ENCODE results near the gene NFIX.
A peak's percentile ranks its signal among the peaks of the same experiment; 100 is the strongest.

NFIX gene

DNA sequence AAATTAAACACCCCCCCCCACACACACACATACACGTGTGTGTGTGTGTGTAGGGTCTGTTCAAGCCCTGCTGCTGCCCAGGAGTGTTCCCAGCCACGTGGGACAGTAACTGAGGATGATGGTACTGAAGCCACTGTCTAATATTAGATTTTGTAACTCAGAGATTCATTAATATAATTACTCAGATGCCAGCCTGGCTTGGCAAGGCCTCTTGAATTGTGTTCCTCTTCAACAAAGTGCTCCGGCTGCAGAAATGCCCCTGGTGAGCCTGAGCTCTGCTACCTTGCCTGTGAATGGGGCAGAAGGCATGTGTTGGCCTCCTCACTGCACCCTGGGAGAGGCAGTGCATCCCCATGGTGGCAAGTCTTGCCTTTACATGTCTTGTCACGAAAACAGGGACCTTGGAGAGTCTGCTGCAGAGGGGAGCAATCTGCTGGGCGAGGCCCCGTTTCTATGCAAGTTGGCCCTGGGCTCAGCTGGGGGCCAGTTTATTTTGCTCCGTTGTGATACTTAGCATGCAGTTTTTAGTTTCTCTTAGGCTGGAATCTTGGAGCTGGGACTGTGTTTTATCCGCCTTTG, 44.0 kb downstream of the NFIX start:
- DNase-seq: no peak

- no peak for DNase-seq
These were observed 45.1 kb downstream of the NFIX start for GRCh38 chr19:13040232-13040947.

- no peak for DNase-seq
These were observed 45.6 kb downstream of the NFIX start for GRCh38 chr19:13040948-13041292.

DNA sequence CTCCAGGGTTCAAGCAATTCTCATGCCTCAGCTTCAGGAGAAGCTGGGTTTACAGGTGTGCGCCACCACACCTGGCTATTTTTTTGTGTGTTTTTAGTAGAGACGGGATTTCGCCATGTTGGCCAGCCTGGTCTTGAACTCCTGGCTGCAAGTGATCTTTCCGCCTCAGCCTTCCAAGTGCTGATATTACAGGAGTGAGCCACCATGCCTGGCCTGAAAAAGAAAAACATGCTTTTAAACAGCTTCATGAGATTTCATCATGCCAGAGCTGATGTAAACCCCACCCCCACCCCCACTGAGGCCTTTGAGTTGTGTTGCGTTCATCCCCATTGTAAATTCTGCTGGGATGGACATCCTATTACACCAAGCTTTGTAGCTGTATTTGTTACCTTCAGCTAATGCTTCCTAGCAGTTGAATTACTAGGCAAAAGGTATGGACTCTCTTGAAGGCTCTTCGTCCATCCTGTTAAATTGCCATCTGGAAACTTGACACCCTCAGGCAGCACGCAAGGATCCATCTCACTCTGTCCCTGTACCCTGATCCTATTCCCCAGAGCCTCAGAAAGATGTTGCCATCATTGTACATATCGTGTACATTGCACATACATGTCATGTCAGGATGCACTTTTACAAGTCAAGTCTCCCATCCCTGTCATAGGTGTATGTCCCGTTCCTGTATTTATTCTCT, 47.3 kb downstream of the NFIX start:
- DNase-seq: no peak

- DNase-seq: no peak
These were observed 48.0 kb downstream of the NFIX start for GRCh38 chr19:13043285-13043684.

- DNase-seq: peak; percentile 72
These were observed 49.1 kb downstream of the NFIX start for GRCh38 chr19:13044231-13044836.

GRCh38 chr19:13045812-13046211, 50.5 kb downstream of the NFIX start:
- no peak for DNase-seq

DNA sequence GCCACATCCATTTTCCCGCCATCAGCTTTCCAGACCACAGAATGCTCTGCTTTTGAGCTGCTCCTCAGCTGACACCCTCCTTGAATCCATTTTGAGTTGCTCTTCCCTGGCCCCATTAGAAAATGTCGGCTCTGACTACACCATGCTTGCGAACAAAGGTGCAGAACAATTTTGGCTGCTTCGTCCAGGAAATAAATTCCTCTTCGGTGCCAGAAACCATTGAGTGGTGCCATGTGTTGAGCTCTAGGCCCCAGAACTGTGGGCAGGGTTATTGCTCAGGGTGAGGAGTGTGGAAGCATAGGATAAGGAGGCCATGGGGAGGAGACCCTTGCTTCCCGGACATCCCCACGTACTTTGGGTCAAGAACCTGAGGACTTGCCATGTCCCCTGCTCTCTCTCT, 52.1 kb downstream of the NFIX start:
- no peak for DNase-seq

DNA sequence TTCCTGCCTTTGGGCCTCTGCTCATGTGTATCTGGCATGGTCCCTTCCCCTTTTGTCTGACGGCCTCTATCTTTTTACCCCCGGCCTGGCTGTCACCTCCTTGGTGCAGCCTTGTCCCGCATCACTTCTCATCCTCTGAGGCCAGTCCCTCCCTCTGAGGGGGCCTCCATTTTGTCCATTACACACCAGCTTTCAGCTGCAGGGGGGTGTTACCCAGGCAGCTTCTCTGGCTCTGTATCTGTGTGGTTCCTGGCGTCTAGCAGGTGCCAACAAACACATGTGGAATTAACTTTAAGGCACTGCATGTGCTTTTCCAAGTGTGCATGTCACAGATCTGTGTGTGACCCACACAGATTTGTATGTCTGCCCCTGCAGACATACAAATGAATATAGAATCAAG, 55.0 kb downstream of the NFIX start:
- DNase-seq: no peak

GRCh38 chr19:13051557-13052165, 56.4 kb downstream of the NFIX start:
- DNase-seq: no peak

GRCh38 chr19:13052447-13053175, 57.3 kb downstream of the NFIX start:
- DNase-seq: no peak

DNA sequence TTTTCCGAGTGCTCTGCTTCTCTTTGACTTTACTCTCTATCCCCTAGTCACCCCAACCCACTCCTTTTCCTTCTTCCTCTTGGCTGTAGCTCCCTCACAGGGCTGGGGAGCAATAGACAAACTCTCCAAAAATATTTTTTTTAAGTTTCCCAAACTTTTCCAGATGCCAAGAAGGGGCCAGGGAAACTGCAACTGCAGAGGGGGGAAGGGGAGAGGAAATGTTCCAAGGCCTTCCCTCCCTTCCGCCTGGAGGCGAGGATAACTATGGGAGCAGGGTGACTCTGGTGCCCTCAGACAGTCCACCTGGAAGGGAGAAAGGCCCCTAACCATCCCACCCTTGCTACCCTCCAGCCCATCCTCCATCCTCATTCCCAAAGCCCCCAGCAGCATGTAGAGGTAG, 58.0 kb downstream of the NFIX start:
- DNase-seq: no peak

- DNase-seq: no peak
These were observed 58.7 kb downstream of the NFIX start for GRCh38 chr19:13053761-13054625.

DNA sequence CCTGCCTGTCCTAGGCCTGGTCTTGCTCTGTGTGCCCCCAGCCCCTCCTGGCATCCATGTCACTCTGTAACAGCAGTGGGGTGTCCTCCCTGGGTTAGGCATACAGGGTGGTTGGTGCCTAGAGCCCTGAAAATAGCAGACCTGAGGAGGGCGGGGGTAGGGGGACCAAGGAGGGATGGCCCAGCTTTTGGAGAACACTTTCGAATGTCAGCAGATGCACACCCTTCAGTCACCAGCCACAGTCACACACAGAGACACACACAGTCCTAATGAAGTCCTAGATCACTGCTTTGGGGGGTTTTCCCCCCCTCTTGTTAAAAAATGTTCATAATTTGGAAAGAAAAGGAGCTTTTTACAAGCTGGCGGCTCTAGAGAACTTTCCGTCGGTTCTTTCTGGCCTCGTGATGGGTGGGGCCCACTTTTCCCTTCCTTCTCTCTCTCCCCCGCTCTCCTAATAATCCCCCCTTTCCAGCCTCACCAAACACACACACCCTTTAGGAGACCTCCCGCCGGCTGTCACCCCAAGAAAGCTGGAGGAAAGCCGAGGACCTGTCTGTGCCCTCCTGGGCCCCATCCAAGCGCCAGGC, 59.4 kb downstream of the NFIX start:
- DNase-seq: no peak

DNA sequence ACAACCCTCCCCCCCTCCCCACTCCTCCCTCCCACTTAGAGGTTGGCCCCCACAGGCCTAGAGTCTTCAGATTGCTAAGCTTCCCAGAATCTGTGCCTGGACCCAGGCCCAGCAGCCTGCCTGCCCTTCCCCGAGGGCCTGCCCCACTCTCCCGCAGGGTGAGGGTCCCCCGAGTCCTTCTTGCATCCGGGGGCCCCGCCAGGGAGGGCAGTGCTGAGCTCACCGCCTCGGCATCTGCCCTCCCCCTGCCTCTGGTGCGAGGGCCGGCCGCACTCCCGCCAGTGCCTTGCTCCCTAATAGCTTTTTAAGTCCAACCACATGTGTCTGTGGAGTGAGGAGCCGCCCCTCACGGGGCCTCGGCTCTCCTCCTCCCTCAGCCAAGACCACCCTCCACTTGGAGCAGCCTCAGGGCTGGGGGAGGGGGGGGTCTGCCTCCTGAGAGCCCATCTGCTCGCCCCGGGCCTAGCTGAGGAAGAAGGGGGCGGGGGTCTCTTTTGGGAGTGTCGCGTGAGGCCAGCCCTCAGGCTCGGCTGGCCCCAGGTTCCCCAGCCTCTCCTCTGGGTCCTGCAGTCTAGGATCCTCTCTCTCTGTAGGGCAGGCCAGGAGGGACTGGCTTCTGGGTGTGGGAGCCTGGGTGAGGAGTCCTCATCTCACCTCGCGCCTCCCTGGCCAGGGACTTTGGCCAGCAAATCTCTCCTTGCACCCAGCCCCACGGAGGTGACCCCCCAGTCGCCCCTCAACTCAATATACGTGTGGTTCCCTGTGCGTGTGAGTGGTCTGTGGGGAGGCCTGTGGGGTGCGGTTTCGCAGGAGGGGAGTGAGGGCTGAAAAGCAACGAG, 60.2 kb downstream of the NFIX start:
- DNase-seq: no peak

DNA sequence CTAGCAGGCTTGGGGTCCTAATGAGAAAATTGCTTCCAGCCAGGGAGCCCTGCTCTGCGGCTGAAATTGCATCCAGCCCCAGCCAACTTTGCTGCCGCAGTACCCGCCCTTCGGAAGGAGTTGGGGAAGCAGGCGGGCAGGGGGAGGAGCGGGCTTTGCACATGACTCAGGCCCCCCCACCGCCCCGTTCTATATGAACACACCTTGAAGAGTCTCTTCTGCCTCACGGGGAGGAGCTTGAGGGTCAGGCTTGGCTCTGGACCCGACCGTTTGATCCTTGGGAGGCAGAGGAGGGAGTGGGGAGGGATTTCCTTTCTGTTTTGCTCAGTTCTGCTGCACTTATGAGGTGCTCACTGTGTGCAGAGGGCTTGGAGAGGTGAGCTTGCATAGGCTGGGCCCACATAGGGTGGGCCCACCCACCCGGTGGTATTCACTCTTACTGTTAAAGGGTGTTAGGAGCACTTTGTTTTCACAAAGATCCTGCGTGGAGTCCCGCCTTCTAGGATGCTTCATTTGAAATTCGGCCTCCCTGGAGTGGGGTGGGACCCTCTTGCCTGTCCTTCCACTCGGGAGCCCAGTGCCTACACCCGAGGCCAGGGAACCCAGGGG, 60.9 kb downstream of the NFIX start:
- no peak for DNase-seq

- no peak for DNase-seq
These were observed 61.9 kb downstream of the NFIX start for GRCh38 chr19:13057147-13057572.

GRCh38 chr19:13057744-13058143, 62.5 kb downstream of the NFIX start:
- no peak for DNase-seq

- DNase-seq: no peak
These were observed 63.8 kb downstream of the NFIX start for GRCh38 chr19:13058951-13059660.
